Esophagus (tissue), 2 donors: ENCODE measurements around the gene ELMO3. TPM values are rescaled to one million over a fixed set of nuclear protein-coding genes. Genes with fewer than 3 reads are reported as not detected.

ENCODE experiments used
- H3K27ac ChIP-seq, 2 donors: one replicate each; pipeline ENCODE4 v1.5.1; 2013; ENCODE audit warnings: low read depth in 2 of 2, mild to moderate bottlenecking in 2 of 2, inconsistent platforms in 1 of 2, low read length in 1 of 2, moderate library complexity in 1 of 2
- H3K27me3 ChIP-seq, 2 donors: one replicate each; pipeline ENCODE4 v1.6.1; 2013; ENCODE audit warnings: low read length in 2 of 2, control low read depth in 1 of 2, mild to moderate bottlenecking in 1 of 2; ENCODE audit not compliant: insufficient read depth in 2 of 2, control insufficient read depth in 1 of 2
- H3K36me3 ChIP-seq, 2 donors: one replicate each; pipeline ENCODE4 v1.6.1; 2013; ENCODE audit warnings: low read length in 1 of 2; ENCODE audit not compliant: control insufficient read depth in 2 of 2, insufficient read depth in 2 of 2
- H3K4me1 ChIP-seq, 2 donors: one replicate each; pipeline ENCODE4 v1.6.1; 2013; ENCODE audit warnings: low read length in 1 of 2; ENCODE audit not compliant: control insufficient read depth in 2 of 2, insufficient read depth in 2 of 2
- H3K4me3 ChIP-seq, 2 donors: one replicate each; pipeline ENCODE4 v1.5.1; 2013; ENCODE audit warnings: low read length in 2 of 2, mild to moderate bottlenecking in 2 of 2, low read depth in 1 of 2, moderate library complexity in 1 of 2
- H3K9me3 ChIP-seq, 2 donors: one replicate each; pipeline ENCODE4 v1.6.1; 2013; ENCODE audit warnings: mild to moderate bottlenecking in 2 of 2, low read depth in 1 of 2, low read length in 1 of 2, moderate library complexity in 1 of 2; ENCODE audit not compliant: control insufficient read depth in 2 of 2, insufficient read depth in 1 of 2
- WGBS, 2 donors: extraction: QIAGEN DNeasy Blood & Tissue Kit; methylation state at CpG; one replicate each; pipeline ENCODE4 v1.1.7; 2013; 5-methylcytosine and 5-hydroxymethylcytosine counted together
- polyA plus RNA-seq, 2 donors: library from polyadenylated mRNA; stranded (reverse); fragments of 200-250 nt; gene quantifications; one replicate each; pipeline ENCODE4 v1.2.3, GENCODE V29; 2013
- donor health status: healthy with polysubstance abuse.
- donor health status: Bipolar disorder and iron deficiency.

ELMO3 gene
- polyA plus RNA-seq, 2 donors = 21.5 to 23.7 TPM

GRCh38 chr16:67204076-67204475, 5.1 kb downstream of the ELMO3 start:
- Histone ChIP-seq H3K4me1 (peaks cover 0 to 19% of the 10 kb centered on the region in 2 donors), H3K27me3 (no peaks in the 10 kb centered on the region), H3K36me3 (peaks cover 13 to 40% of the 10 kb centered on the region in 2 donors), H3K27ac (no peak overlapping the region), H3K4me3 (no peak overlapping the region), H3K9me3 (no peaks in the 10 kb centered on the region)
- whole genome bisulfite sequencing, 2 donors = 69 to 75% methylated on average over 4 of the region's 4 CpGs

- 89 to 92% methylated on average over 8 of the region's 8 CpGs for WGBS, 2 donors
- no peak overlapping the region for H3K4me3 ChIP-seq
- H3K36me3 ChIP-seq = peaks cover 13 to 33% of the 10 kb centered on the region in 2 donors
- no peaks in the 10 kb centered on the region for H3K27me3 ChIP-seq
- no peak overlapping the region for H3K27ac ChIP-seq
- H3K9me3 ChIP-seq = no peaks in the 10 kb centered on the region
- H3K4me1 ChIP-seq = peaks cover 0 to 10% of the 10 kb centered on the region in 2 donors
Measured at GRCh38 chr16:67206129-67206837, 7.4 kb downstream of the ELMO3 start.

- no peak overlapping the region for H3K27ac ChIP-seq
- no peaks in the 10 kb centered on the region for H3K27me3 ChIP-seq
- no peaks in the 10 kb centered on the region for H3K9me3 ChIP-seq
- peaks cover 12 to 27% of the 10 kb centered on the region in 2 donors for H3K36me3 ChIP-seq
- H3K4me1 ChIP-seq = peaks cover 0 to 10% of the 10 kb centered on the region in 2 donors
- 82 to 88% methylated on average over 3 of the region's 3 CpGs for WGBS, 2 donors
- H3K4me3 ChIP-seq = no peak overlapping the region
Measured at GRCh38 chr16:67206838-67207248, 7.9 kb downstream of the ELMO3 start.

- H3K27me3 ChIP-seq = no peaks in the 10 kb centered on the region
- no peaks in the 10 kb centered on the region for H3K9me3 ChIP-seq
- no peak overlapping the region for H3K4me3 ChIP-seq
- peaks cover 9 to 22% of the 10 kb centered on the region in 2 donors for H3K36me3 ChIP-seq
- 62 to 71% methylated on average over 20 to 21 of the region's 21 CpGs for WGBS, 2 donors
- no peak overlapping the region for H3K27ac ChIP-seq
- peaks cover 0 to 10% of the 10 kb centered on the region in 2 donors for H3K4me1 ChIP-seq
Measured at GRCh38 chr16:67207249-67208091, 8.5 kb downstream of the ELMO3 start.

- H3K27me3 ChIP-seq = no peaks in the 10 kb centered on the region
- no peak overlapping the region for H3K4me3 ChIP-seq
- H3K9me3 ChIP-seq = no peaks in the 10 kb centered on the region
- H3K27ac ChIP-seq = no peak overlapping the region
- H3K36me3 ChIP-seq = peaks cover under 1 to 13% of the 10 kb centered on the region in 2 donors
- 81 to 85% methylated on average over 11 of the region's 11 CpGs for WGBS, 2 donors
- H3K4me1 ChIP-seq = peaks cover 0 to 10% of the 10 kb centered on the region in 2 donors
Measured at GRCh38 chr16:67208154-67208896, 9.4 kb downstream of the ELMO3 start.

- 87 to 91% methylated on average over 6 to 8 of the region's 8 CpGs for WGBS, 2 donors
- Histone ChIP-seq H3K9me3 (no peaks in the 10 kb centered on the region), H3K4me1 (peaks cover 0 to 10% of the 10 kb centered on the region in 2 donors), H3K27me3 (no peaks in the 10 kb centered on the region), H3K27ac (no peak overlapping the region), H3K4me3 (no peak overlapping the region), H3K36me3 (peaks cover 0 to 5% of the 10 kb centered on the region in 2 donors)
Measured at GRCh38 chr16:67209565-67209964, 10.6 kb downstream of the ELMO3 start.

GRCh38 chr16:67210069-67210937, 11.4 kb downstream of the ELMO3 start:
- H3K27me3 ChIP-seq = no peaks in the 10 kb centered on the region
- no peaks in the 10 kb centered on the region for H3K9me3 ChIP-seq
- peaks cover 0 to 5% of the 10 kb centered on the region in 2 donors for H3K36me3 ChIP-seq
- no peak overlapping the region for H3K4me3 ChIP-seq
- no peak overlapping the region for H3K27ac ChIP-seq
- H3K4me1 ChIP-seq = peaks cover 0 to 10% of the 10 kb centered on the region in 2 donors
- WGBS, 2 donors = 85 to 86% methylated on average over 22 to 25 of the region's 25 CpGs

- peaks cover 0 to 10% of the 10 kb centered on the region in 2 donors for H3K4me1 ChIP-seq
- peaks cover 0 to 2% of the 10 kb centered on the region in 2 donors for H3K36me3 ChIP-seq
- no peak overlapping the region for H3K4me3 ChIP-seq
- WGBS, 2 donors = 72 to 75% methylated on average over 7 of the region's 7 CpGs
- H3K27ac ChIP-seq = no peak overlapping the region
- H3K9me3 ChIP-seq = no peaks in the 10 kb centered on the region
- H3K27me3 ChIP-seq = no peaks in the 10 kb centered on the region
Measured at GRCh38 chr16:67211674-67212073, 12.7 kb downstream of the ELMO3 start.
